Endothelial cell of umbilical vein (primary cell): ENCODE data around the gene MTG2. TPM values are rescaled to one million over a fixed set of nuclear protein-coding genes. Genes with fewer than 3 reads are reported as not detected.

Experiments used
- BruUV-seq: library from RNA; stranded (reverse); fragments of 400-500 nt; replicated peaks from 2 replicates; lab custom pipeline; 2021; lab: Mats Ljungman, UMichigan
- CTCF ChIA-PET: fragments of 300-600, 350-600 bp; sonication (Branson Sonifier 250); formaldehyde crosslinking; loops from one replicate; lab custom pipeline; 2021; ENCODE audit warnings: antibody characterized with exemption, inconsistent platforms; lab: Charles Lee
- POLR2A ChIA-PET: fragments of 300-600, 350-600 bp; sonication (Branson Sonifier 250); formaldehyde crosslinking; loops from one replicate; lab custom pipeline; 2021; ENCODE audit warnings: antibody characterized with exemption, inconsistent platforms; lab: Charles Lee
- DNase-seq: peaks from one replicate; pipeline ENCODE4 v3.0.0-alpha.2; 2011; ENCODE audit warnings: low read depth, low spot score
- FAIRE-seq: peaks from 2 replicates; lab custom pipeline; 2011; peaks lifted over from hg19 to GRCh38; lab: Jason Lieb, UNC
- H2AFZ ChIP-seq: 2 replicates; pipeline ENCODE4 v1.6.0; 2012; ENCODE audit warnings: low read depth, low read length, control low read depth, inconsistent platforms
- H3K27ac ChIP-seq: 2 replicates; pipeline ENCODE4 v1.5.1; 2011; ENCODE audit warnings: low read depth, mild to moderate bottlenecking, control low read depth, low read length, moderate library complexity; ENCODE audit not compliant: insufficient read depth
- H3K27me3 ChIP-seq, 2 experiments: 2 replicates each; pipeline versions ENCODE4 v1.6.0 to v1.6.1; 2011; ENCODE audit warnings: low read length in 2 of 2, mixed read lengths in 1 of 2; ENCODE audit not compliant: control insufficient read depth in 2 of 2, insufficient read depth in 2 of 2
- H3K36me3 ChIP-seq, 2 experiments: 2 replicates in 1 of 2; 3 replicates in 1 of 2; pipeline ENCODE4 v1.5.1; 2011; ENCODE audit warnings: low read length in 2 of 2, mild to moderate bottlenecking in 1 of 2, moderate library complexity in 1 of 2; ENCODE audit not compliant: control insufficient read depth in 2 of 2, insufficient read depth in 2 of 2; ENCODE audit errors: extremely low read depth in 1 of 2
- H3K4me1 ChIP-seq: 3 replicates; pipeline ENCODE4 v1.5.1; 2011; ENCODE audit warnings: mild to moderate bottlenecking, low read length; ENCODE audit not compliant: control insufficient read depth, insufficient read depth; ENCODE audit errors: extremely low read depth
- H3K4me2 ChIP-seq: 2 replicates; pipeline ENCODE4 v1.6.1; 2011; ENCODE audit warnings: low read length, control low read depth, mixed read lengths; ENCODE audit not compliant: insufficient read depth
- H3K4me3 ChIP-seq, 3 experiments: fragments of 200-600 bp in 1 of 3; sonication (generic), shearing (Covaris generic) in 1 of 3; replicated peaks in 1 of 3; 2 replicates each; pipeline ENCODE4 v1.5.1; 2011 to 2016; ENCODE audit warnings: control low read depth in 3 of 3, low read length in 3 of 3, mild to moderate bottlenecking in 2 of 3, inconsistent platforms in 1 of 3, low read depth in 1 of 3, moderate library complexity in 1 of 3; ENCODE audit not compliant: insufficient read depth in 1 of 3
- H3K79me2 ChIP-seq: 2 replicates; pipeline ENCODE4 v1.6.0; 2012; ENCODE audit warnings: low read length, inconsistent platforms; ENCODE audit not compliant: control insufficient read depth, insufficient read depth
- H3K9ac ChIP-seq: replicated peaks from 2 replicates; pipeline ENCODE3; 2011; ENCODE audit warnings: low read length, control low read depth; ENCODE audit not compliant: insufficient read depth; ENCODE audit errors: extremely low read depth
- H3K9me1 ChIP-seq: replicated peaks from 3 replicates; pipeline ENCODE4 v1.6.0; 2011; ENCODE audit warnings: mild to moderate bottlenecking, low read length; ENCODE audit not compliant: control insufficient read depth, insufficient read depth; ENCODE audit errors: extremely low read depth
- H3K9me3 ChIP-seq: replicated peaks from 2 replicates; pipeline ENCODE4 v1.5.1; 2012; ENCODE audit warnings: low read length, inconsistent platforms; ENCODE audit not compliant: control insufficient read depth, insufficient read depth
- H4K20me1 ChIP-seq: replicated peaks from 2 replicates; pipeline ENCODE3; 2011; ENCODE audit warnings: mild to moderate bottlenecking, low read length; ENCODE audit not compliant: control insufficient read depth, insufficient read depth; ENCODE audit errors: extremely low read depth
- EZH2 ChIP-seq: IDR thresholded peaks from 2 replicates; pipeline ENCODE4 v1.6.1; 2012; ENCODE audit warnings: borderline replicate concordance, low read depth, mild to moderate bottlenecking, moderate library complexity, low read length, inconsistent platforms; ENCODE audit not compliant: severe bottlenecking
- FOS ChIP-seq: IDR thresholded peaks from 2 replicates; pipeline ENCODE4 v1.6.1; 2011; ENCODE audit warnings: mild to moderate bottlenecking, low read length, moderate library complexity, borderline replicate concordance; ENCODE audit not compliant: insufficient read depth
- GATA2 ChIP-seq: IDR thresholded peaks from 2 replicates; pipeline ENCODE4 v1.7.0; 2011; ENCODE audit warnings: low read depth, mild to moderate bottlenecking, moderate library complexity, mixed read lengths, low read length; ENCODE audit not compliant: insufficient read length, insufficient read depth
- JUN ChIP-seq: IDR thresholded peaks from 2 replicates; pipeline ENCODE4 v1.6.1; 2011; ENCODE audit warnings: borderline replicate concordance, low read depth; ENCODE audit not compliant: insufficient read length, insufficient read depth
- MYC ChIP-seq: IDR thresholded peaks from one replicate; pipeline ENCODE4 v1.6.1; 2011; ENCODE audit warnings: mild to moderate bottlenecking, low read depth, low read length
- POLR2A ChIP-seq: IDR thresholded peaks from 2 replicates; pipeline ENCODE4 v1.6.1; 2012; ENCODE audit warnings: low read depth, mild to moderate bottlenecking, control low read depth, low read length
- POLR2AphosphoS5 ChIP-seq: IDR thresholded peaks from 2 replicates; pipeline ENCODE4 v1.6.1; 2012; ENCODE audit warnings: low read depth, mild to moderate bottlenecking, control low read depth, low read length, moderate library complexity; ENCODE audit not compliant: insufficient read depth
- dilution Hi-C: fragments of 300-500 bp; cut with MboI; formaldehyde crosslinking; loops from one replicate; pipeline ENCODE4 v1.15.0; 2019; ENCODE audit warnings: low sequenced_read_pairs; ENCODE audit not compliant: extremely low pct_ligation_motif_present
- intact Hi-C: fragments of 100-400 bp; cut with micrococcal nuclease; formaldehyde crosslinking; loops from one replicate; pipeline ENCODE4 v1.10.0; 2022
- polyA plus RNA-seq, 4 experiments: library from polyadenylated mRNA; depleted of rRNA in 3 of 4; stranded (reverse) in 3 of 4; unstranded in 1 of 4; fragments of >200 nt; gene quantifications; 2 replicates each; pipeline versions ENCODE4 v1.2.1 to v1.2.3, GENCODE V29; 2011 to 2012; ENCODE audit warnings: missing spikeins in 1 of 4
- total RNA-seq: library from RNA; stranded (reverse); gene quantifications from 2 replicates; pipeline ENCODE4 v1.2.3, GENCODE V29; 2021
- TF ChIP-seq, protein P1 (sequence below): IDR thresholded peaks from 2 replicates; pipeline ENCODE4 v1.6.1; 2011; ENCODE audit not compliant: insufficient read depth, insufficient read length
- TF ChIP-seq, protein P2 (sequence below), 2 donors: IDR thresholded peaks; 1 replicate in 1 of 2; 2 replicates in 1 of 2; pipeline ENCODE4 v1.5.1; 2011; ENCODE audit warnings: low read length in 2 of 2, mild to moderate bottlenecking in 2 of 2, moderate library complexity in 2 of 2, control low read depth in 1 of 2, inconsistent platforms in 1 of 2, low read depth in 1 of 2; ENCODE audit not compliant: insufficient read depth in 1 of 2; ENCODE audit errors: extremely low read depth in 1 of 2

Gene MTG2
- total and polyA plus RNA-seq, 2 donors (not counting 3 experiments of a cell fraction or from before 2014, with no cell fraction given): 19.9 to 31.6 TPM

DNA sequence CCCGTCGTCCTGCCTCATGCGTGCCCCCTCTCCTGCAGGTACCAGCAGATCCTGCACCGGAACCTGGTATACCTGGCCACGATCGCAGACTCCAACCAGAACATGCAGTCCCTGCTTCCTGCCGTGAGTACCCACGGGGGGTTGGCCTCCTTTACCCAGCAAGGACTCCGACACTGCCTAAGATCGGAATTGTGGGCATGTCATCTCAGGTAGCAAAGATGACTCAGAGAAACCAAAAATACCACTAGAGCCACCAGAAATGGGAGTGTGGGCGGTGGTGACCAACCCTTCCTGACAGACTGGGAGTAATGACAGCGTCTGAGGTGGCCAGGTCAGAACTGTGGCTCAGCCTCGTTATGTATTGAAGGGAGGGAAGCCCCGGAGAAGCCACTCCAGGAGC is 23.0 kb upstream of the MTG2 start:
- H3K27ac ChIP-seq: no peak overlapping the region

More for the DNA sequence above, 23.0 kb upstream of the MTG2 start:
- no peak overlapping the region for H3K4me2 ChIP-seq
- no peak for TF ChIP-seq POLR2AphosphoS5
- TF ChIP-seq EZH2: no peak
- TF ChIP-seq, protein P1, sequence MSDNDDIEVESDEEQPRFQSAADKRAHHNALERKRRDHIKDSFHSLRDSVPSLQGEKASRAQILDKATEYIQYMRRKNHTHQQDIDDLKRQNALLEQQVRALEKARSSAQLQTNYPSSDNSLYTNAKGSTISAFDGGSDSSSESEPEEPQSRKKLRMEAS: no peak
- TF ChIP-seq, protein P2, sequence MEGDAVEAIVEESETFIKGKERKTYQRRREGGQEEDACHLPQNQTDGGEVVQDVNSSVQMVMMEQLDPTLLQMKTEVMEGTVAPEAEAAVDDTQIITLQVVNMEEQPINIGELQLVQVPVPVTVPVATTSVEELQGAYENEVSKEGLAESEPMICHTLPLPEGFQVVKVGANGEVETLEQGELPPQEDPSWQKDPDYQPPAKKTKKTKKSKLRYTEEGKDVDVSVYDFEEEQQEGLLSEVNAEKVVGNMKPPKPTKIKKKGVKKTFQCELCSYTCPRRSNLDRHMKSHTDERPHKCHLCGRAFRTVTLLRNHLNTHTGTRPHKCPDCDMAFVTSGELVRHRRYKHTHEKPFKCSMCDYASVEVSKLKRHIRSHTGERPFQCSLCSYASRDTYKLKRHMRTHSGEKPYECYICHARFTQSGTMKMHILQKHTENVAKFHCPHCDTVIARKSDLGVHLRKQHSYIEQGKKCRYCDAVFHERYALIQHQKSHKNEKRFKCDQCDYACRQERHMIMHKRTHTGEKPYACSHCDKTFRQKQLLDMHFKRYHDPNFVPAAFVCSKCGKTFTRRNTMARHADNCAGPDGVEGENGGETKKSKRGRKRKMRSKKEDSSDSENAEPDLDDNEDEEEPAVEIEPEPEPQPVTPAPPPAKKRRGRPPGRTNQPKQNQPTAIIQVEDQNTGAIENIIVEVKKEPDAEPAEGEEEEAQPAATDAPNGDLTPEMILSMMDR (IDR thresholded peaks at IDR 0.05; ENCODE audit: extremely low read depth in 1 of 2, insufficient read depth in 1 of 2, low read depth in 1 of 2, low read length in 2 of 2): no peak
- TF ChIP-seq FOS: no peak
- TF ChIP-seq MYC: no peak
- TF ChIP-seq POLR2A: no peak
- no peak for TF ChIP-seq JUN
- TF ChIP-seq GATA2: no peak
- intact Hi-C loops (no loop called here), dilution Hi-C loops (no loop called here)
- BruUV-seq: no TSS peak
- no peaks in the 10 kb centered on the region for H3K9me3 ChIP-seq
- no peak for FAIRE-seq
- H3K4me3 ChIP-seq: no peak overlapping the region
- H2AFZ ChIP-seq: no peak overlapping the region
- H3K27me3 ChIP-seq: no peaks in the 10 kb centered on the region
- no peaks in the 10 kb centered on the region for H3K4me1 ChIP-seq
- H3K36me3 ChIP-seq: peaks cover 11 to 35% of the 10 kb centered on the region in 2 experiments
- no peak overlapping the region for H3K9ac ChIP-seq
- H3K9me1 ChIP-seq: no peaks in the 10 kb centered on the region
- peaks cover 2% of the 10 kb centered on the region for H4K20me1 ChIP-seq
- CTCF ChIA-PET: no interaction called here
- POLR2A ChIA-PET: no interaction called here
- DNase-seq: no peak
- peaks cover 38% of the 10 kb centered on the region for H3K79me2 ChIP-seq
